ENCODE data around the gene ABHD16A. TPM values are rescaled to one million over a fixed set of nuclear protein-coding genes. Genes with fewer than 3 reads are reported as not detected.
A peak's percentile ranks its signal among the peaks of the same experiment; 100 is the strongest.

The ABHD16A gene
- total RNA-seq (2014; rRNA removed; shearing (Covaris generic)) = 38.5 and 40.9 TPM in 2 replicates

- peak; percentile 93 for DNase-seq (ENCODE audit: low spot score)
Observed at GRCh38 chr6:31702819-31703716, at the start of gene ABHD16A. Gene ABHD16A, minus strand, starts transcription at chr6:31703324. Its CDS starts 43 bp downstream, at chr6:31703281.

- DNase-seq (ENCODE audit: low spot score) = peak; percentile 70
Observed at GRCh38 chr6:31752739-31753319, 49.7 kb upstream of the ABHD16A start.

GRCh38 chr6:31750411-31751022 is 47.4 kb upstream of the ABHD16A start:
- peak; percentile 89 for DNase-seq (ENCODE audit: low spot score)

- no peak for DNase-seq (ENCODE audit: low spot score)
Observed at GRCh38 chr6:31749301-31750036, 46.3 kb upstream of the ABHD16A start.

GRCh38 chr6:31744422-31744821 is 41.3 kb upstream of the ABHD16A start:
- no peak for DNase-seq (ENCODE audit: low spot score)

- DNase-seq (ENCODE audit: low spot score) = no peak
Observed at GRCh38 chr6:31742894-31743293, 39.8 kb upstream of the ABHD16A start.

- no peak for DNase-seq (ENCODE audit: low spot score)
Observed at GRCh38 chr6:31741815-31742214, 38.7 kb upstream of the ABHD16A start.

GRCh38 chr6:31740397-31741223 is 37.5 kb upstream of the ABHD16A start:
- no peak for DNase-seq (ENCODE audit: low spot score)

- peak; percentile 99 for DNase-seq (ENCODE audit: low spot score)
Observed at GRCh38 chr6:31739639-31740396, 36.7 kb upstream of the ABHD16A start, which contains the start of gene MSH5. Gene MSH5, plus strand, starts transcription at chr6:31740005. Its CDS starts 462 bp downstream, at chr6:31740467.

GRCh38 chr6:31737991-31738979 is 35.2 kb upstream of the ABHD16A start:
- DNase-seq (ENCODE audit: low spot score) = peak; percentile 89

- peak; percentile 10 for DNase-seq (ENCODE audit: low spot score)
Observed at GRCh38 chr6:31737315-31737990, 34.3 kb upstream of the ABHD16A start.

GRCh38 chr6:31736768-31737314 is 33.7 kb upstream of the ABHD16A start:
- DNase-seq (ENCODE audit: low spot score) = no peak

- peak; percentile 86 for DNase-seq (ENCODE audit: low spot score)
Observed at GRCh38 chr6:31736021-31736767, 33.1 kb upstream of the ABHD16A start, which contains the start of gene CLIC1. Gene CLIC1, minus strand, starts transcription at chr6:31736530. Its CDS starts 230 bp downstream, at chr6:31736300.

GRCh38 chr6:31734821-31735406 is 31.8 kb upstream of the ABHD16A start:
- DNase-seq (ENCODE audit: low spot score) = peak; percentile 89

- no peak for DNase-seq (ENCODE audit: low spot score)
Observed at GRCh38 chr6:31734247-31734820, 31.2 kb upstream of the ABHD16A start.

GRCh38 chr6:31733734-31734133 is 30.6 kb upstream of the ABHD16A start:
- DNase-seq (ENCODE audit: low spot score) = no peak

Data from A172 (cell line).